HepG2 (cell line): ENCODE results near the gene UNC119B. TPM values are rescaled to one million over a fixed set of nuclear protein-coding genes. Genes with fewer than 3 reads are reported as not detected.

ENCODE experiments used
- ATF3 ChIP-seq: sonication (generic); formaldehyde crosslinking; IDR thresholded peaks from 2 replicates; pipeline ENCODE4 v1.4.0; 2020; ENCODE audit warnings: missing genetic modification reagents
- DMAP1 ChIP-seq: IDR thresholded peaks from 2 replicates; pipeline ENCODE4 v1.6.1; 2016
- FOXO1 ChIP-seq: sonication (generic); formaldehyde crosslinking; IDR thresholded peaks from 2 replicates; pipeline ENCODE4 v1.4.0; 2020; ENCODE audit warnings: missing genetic modification reagents
- KMT2B ChIP-seq: IDR thresholded peaks from 2 replicates; pipeline ENCODE4 v1.6.1; 2016; ENCODE audit warnings: missing genetic modification reagents, missing compliant biosample characterization
- MEIS2 ChIP-seq: sonication (generic); formaldehyde crosslinking; IDR thresholded peaks from 2 replicates; pipeline ENCODE4 v1.9.0; 2021; ENCODE audit warnings: mild to moderate bottlenecking, missing genetic modification reagents
- MTA1 ChIP-seq: sonication (generic); formaldehyde crosslinking; IDR thresholded peaks from 2 replicates; pipeline ENCODE4 v1.4.0; 2020; ENCODE audit warnings: missing genetic modification reagents, mild to moderate bottlenecking, borderline replicate concordance
- PITX1 ChIP-seq: sonication (generic); formaldehyde crosslinking; IDR thresholded peaks from 2 replicates; pipeline ENCODE4 v1.5.1; 2020; ENCODE audit warnings: mild to moderate bottlenecking, missing genetic modification reagents
- POLR2G ChIP-seq: fragments of 200-400 bp; formaldehyde crosslinking; IDR thresholded peaks from 2 replicates; pipeline ENCODE4 v1.6.1; 2018; ENCODE audit warnings: mild to moderate bottlenecking, low read depth, low read length, moderate library complexity
- PPARG ChIP-seq: conservative IDR thresholded peaks from 2 replicates; pipeline ENCODE4 v1.6.1; 2016; ENCODE audit warnings: missing biosample characterization, missing genetic modification reagents
- RFX1 ChIP-seq: fragments of 450-650 bp; IDR thresholded peaks from 2 replicates; pipeline ENCODE4 v1.6.1; 2017
- RXRB ChIP-seq: IDR thresholded peaks from 2 replicates; pipeline ENCODE4 v1.6.1; 2016; ENCODE audit warnings: borderline replicate concordance, missing genetic modification reagents, missing compliant biosample characterization
- SMARCC2 ChIP-seq: fragments of 450-650 bp; IDR thresholded peaks from 2 replicates; pipeline ENCODE4 v1.6.1; 2017; ENCODE audit warnings: antibody characterized with exemption, mild to moderate bottlenecking
- TAF1 ChIP-seq: sonication (generic); formaldehyde crosslinking; IDR thresholded peaks from 2 replicates; pipeline ENCODE4 v1.4.0; 2020; ENCODE audit warnings: missing genetic modification reagents
- TCF12 ChIP-seq, 2 experiments: fragments of 450-650 bp in 1 of 2; sonication (generic) in 1 of 2; formaldehyde crosslinking in 1 of 2; IDR thresholded peaks; 2 replicates each; pipeline versions ENCODE4 v1.6.1 to v1.8.0; 2017 to 2022; ENCODE audit warnings: antibody characterized with exemption in 1 of 2, mild to moderate bottlenecking in 1 of 2, missing genetic modification reagents in 1 of 2, moderate library complexity in 1 of 2
- ZBTB3 ChIP-seq: sonication (generic); formaldehyde crosslinking; IDR thresholded peaks from 2 replicates; pipeline ENCODE4 v1.4.0; 2020; ENCODE audit warnings: low read depth, mild to moderate bottlenecking, moderate library complexity, missing genetic modification reagents, borderline replicate concordance
- ZMYM4 ChIP-seq: sonication (generic); formaldehyde crosslinking; IDR thresholded peaks from 2 replicates; pipeline ENCODE4 v1.8.1; 2023; ENCODE audit warnings: mild to moderate bottlenecking, missing genetic modification reagents
- ZNF235 ChIP-seq: sonication (generic); formaldehyde crosslinking; IDR thresholded peaks from 2 replicates; pipeline ENCODE4 v1.8.1; 2023; ENCODE audit warnings: mild to moderate bottlenecking, missing genetic modification reagents, borderline replicate concordance
- ZNF407 ChIP-seq: sonication (generic); formaldehyde crosslinking; IDR thresholded peaks from one replicate; pipeline ENCODE4 v1.5.1; 2020; ENCODE audit warnings: mild to moderate bottlenecking, missing genetic modification reagents; ENCODE audit errors: not compliant biosample characterization
- ZNF451 ChIP-seq: sonication (generic); formaldehyde crosslinking; IDR thresholded peaks from 2 replicates; pipeline ENCODE4 v1.5.0; 2020; ENCODE audit warnings: mild to moderate bottlenecking, missing genetic modification reagents
- ZNF563 ChIP-seq: sonication (generic); formaldehyde crosslinking; IDR thresholded peaks from 2 replicates; pipeline ENCODE4 v1.8.0; 2022; ENCODE audit warnings: mild to moderate bottlenecking, moderate library complexity, missing genetic modification reagents
- ZNF841 ChIP-seq: sonication (generic); formaldehyde crosslinking; IDR thresholded peaks from 2 replicates; pipeline ENCODE4 v1.8.1; 2023; ENCODE audit warnings: missing genetic modification reagents, borderline replicate concordance
- polyA plus RNA-seq, 8 experiments: library from polyadenylated mRNA; depleted of rRNA in 3 of 8; stranded (reverse) in 7 of 8; unstranded in 1 of 8; fragments of >200 nt; fragmentation: Illumina TruSeq in 4 of 8; extraction: Trizol in 4 of 8; gene quantifications; 2 replicates each; pipeline versions ENCODE4 v1.2.1 to v1.2.3, GENCODE V29; 2011 to 2016; ENCODE audit warnings: low read depth in 4 of 8, missing spikeins in 1 of 8, mixed read lengths in 1 of 8; ENCODE audit not compliant: insufficient read depth in 1 of 8
- total RNA-seq, 5 experiments: library from RNA; depleted of rRNA; stranded (reverse); fragments of >200 nt; fragmentation: Illumina TruSeq; extraction: Trizol; gene quantifications; 2 replicates each; pipeline ENCODE4 v1.2.3, GENCODE V29; 2016; ENCODE audit warnings: low read depth in 1 of 5

The UNC119B gene
- total and polyA plus RNA-seq, 2 of the 13 experiments (the other 11 are each of a cell fraction or from before 2014, with no cell fraction given): 19.6 to 19.7 TPM

GRCh38 chr12:120725659-120726509 lies 15.6 kb downstream of the UNC119B start, which contains the start of gene ACADS (continued):
- peak; percentile 55; the same call in 1 of the 2 replicates for TF ChIP-seq KMT2B (CRISPR knock-in tag)
- TF ChIP-seq MTA1 (CRISPR knock-in tag): peak; percentile 60; the same call in 1 of the 2 replicates
- no peak for TF ChIP-seq ZNF407 (CRISPR knock-in tag)
- TF ChIP-seq ATF3 (CRISPR knock-in tag): peak; percentile 33; the same call in 1 of the 2 replicates
- no peak for TF ChIP-seq ZNF841
- no peak for TF ChIP-seq PITX1 (CRISPR knock-in tag)
- TF ChIP-seq TCF12 (IDR thresholded peaks at IDR 0.05): no peak
- TF ChIP-seq TCF12 (CRISPR knock-in tag; IDR thresholded peaks at IDR 0.05): 0 out of 2 replicates have a peak, but pooled peaks have one; percentile 61
- TF ChIP-seq SMARCC2: no peak
- TF ChIP-seq TAF1 (CRISPR knock-in tag): peak; percentile 79
- TF ChIP-seq FOXO1 (CRISPR knock-in tag): peak; percentile 31; the same call in 1 of the 2 replicates
- peak; percentile 26; the same call in 1 of the 2 replicates for TF ChIP-seq ZBTB3
- TF ChIP-seq MEIS2 (CRISPR knock-in tag): 0 out of 2 replicates have a peak, but pooled peaks have one; percentile 29
- peak; percentile 97 for TF ChIP-seq PPARG
- TF ChIP-seq ZNF451: peak; percentile 66
- TF ChIP-seq ZNF563 (CRISPR knock-in tag): no peak; the same call in 1 of the 2 replicates
- TF ChIP-seq RFX1: no peak
- peak; percentile 80 for TF ChIP-seq RXRB (CRISPR knock-in tag)
- peak; percentile 9; the same call in 1 of the 2 replicates for TF ChIP-seq ZNF235 (CRISPR knock-in tag)
- peak; percentile 65 for TF ChIP-seq ZMYM4 (CRISPR knock-in tag)
- TF ChIP-seq POLR2G: peak; percentile 80
- TF ChIP-seq DMAP1 (CRISPR knock-in tag): 0 out of 2 replicates have a peak, but pooled peaks have one; percentile 41
